Peyer's patch (tissue), 4 donors: ENCODE data around the gene TPBGL.

ENCODE experiments used
- POLR2A ChIP-seq, 2 donors: fragments of 450-650 bp; IDR thresholded peaks; one replicate each; pipeline ENCODE4 v1.5.1; 2017; ENCODE audit warnings: antibody characterized with exemption in 2 of 2, mild to moderate bottlenecking in 2 of 2, moderate library complexity in 2 of 2
- TF ChIP-seq, protein P1 (sequence below), 6 experiments: fragments of 450-650 bp in 4 of 6; fragments of 200-600 bp in 2 of 6; sonication (generic) in 1 of 6; IDR thresholded peaks; one replicate each; pipeline ENCODE4 v1.5.1; 2017 to 2019; ENCODE audit warnings: antibody characterized with exemption in 6 of 6, mild to moderate bottlenecking in 3 of 6, moderate library complexity in 1 of 6

DNA sequence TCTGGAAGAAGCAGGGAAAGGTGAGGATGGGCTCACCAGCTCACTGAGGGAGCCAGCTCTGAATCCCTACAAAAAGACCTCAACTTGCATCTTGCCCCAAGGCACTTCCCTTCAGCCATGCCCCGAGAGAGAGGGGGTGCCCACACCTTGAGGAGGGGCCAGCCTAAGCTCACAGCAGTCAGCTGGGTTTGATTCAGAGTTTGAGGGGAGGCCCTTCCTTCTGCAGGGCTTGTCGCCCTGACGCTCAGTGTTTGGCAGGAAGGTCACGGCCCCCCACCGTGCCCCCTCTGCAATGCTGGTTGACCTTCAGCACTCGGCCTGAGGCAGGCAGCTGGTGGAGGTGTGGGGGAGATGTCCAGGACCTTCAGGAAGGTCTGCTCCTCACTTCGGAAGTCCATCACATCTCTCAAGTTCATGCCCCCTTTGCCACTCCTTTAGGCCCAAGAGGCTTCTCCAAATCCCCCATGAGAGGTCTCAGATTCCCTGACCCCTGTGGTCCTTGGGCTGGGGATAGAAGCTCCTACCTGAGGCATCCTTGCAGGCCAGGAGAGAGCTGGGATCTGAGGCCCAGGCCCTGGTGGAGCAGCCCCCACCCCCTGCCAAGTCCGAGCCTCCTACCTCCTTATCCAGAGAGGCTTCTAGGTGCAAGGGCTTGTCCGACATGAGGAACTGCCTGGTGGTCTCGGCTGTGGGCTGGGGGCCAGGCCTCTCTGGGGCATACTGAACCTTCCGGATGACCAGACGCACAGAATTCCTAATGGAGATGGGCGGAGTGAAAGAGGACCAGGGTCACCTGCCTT lies 37.6 kb downstream of the TPBGL start:
- no peak for TF ChIP-seq POLR2A (IDR thresholded peaks at IDR 0.05)
- TF ChIP-seq, protein P1, sequence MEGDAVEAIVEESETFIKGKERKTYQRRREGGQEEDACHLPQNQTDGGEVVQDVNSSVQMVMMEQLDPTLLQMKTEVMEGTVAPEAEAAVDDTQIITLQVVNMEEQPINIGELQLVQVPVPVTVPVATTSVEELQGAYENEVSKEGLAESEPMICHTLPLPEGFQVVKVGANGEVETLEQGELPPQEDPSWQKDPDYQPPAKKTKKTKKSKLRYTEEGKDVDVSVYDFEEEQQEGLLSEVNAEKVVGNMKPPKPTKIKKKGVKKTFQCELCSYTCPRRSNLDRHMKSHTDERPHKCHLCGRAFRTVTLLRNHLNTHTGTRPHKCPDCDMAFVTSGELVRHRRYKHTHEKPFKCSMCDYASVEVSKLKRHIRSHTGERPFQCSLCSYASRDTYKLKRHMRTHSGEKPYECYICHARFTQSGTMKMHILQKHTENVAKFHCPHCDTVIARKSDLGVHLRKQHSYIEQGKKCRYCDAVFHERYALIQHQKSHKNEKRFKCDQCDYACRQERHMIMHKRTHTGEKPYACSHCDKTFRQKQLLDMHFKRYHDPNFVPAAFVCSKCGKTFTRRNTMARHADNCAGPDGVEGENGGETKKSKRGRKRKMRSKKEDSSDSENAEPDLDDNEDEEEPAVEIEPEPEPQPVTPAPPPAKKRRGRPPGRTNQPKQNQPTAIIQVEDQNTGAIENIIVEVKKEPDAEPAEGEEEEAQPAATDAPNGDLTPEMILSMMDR (IDR thresholded peaks at IDR 0.05): no peak
